Vagina (tissue), 2 donors: ENCODE results near the gene C1GALT1C1L.

Experiments used
- POLR2A ChIP-seq, 2 donors: fragments of 450-650 bp; IDR thresholded peaks; one replicate each; pipeline ENCODE4 v1.6.1; 2017; ENCODE audit warnings: antibody characterized with exemption in 2 of 2, mild to moderate bottlenecking in 2 of 2, moderate library complexity in 2 of 2
- POLR2AphosphoS5 ChIP-seq, 2 donors: sonication (generic); formaldehyde crosslinking; IDR thresholded peaks; one replicate each; pipeline ENCODE4 v1.9.0; 2017; ENCODE audit warnings: antibody characterized with exemption in 2 of 2, mild to moderate bottlenecking in 2 of 2, low read depth in 1 of 2; ENCODE audit not compliant: insufficient read depth in 1 of 2
- TF ChIP-seq, protein P1 (sequence below), 3 experiments: fragments of 450-650 bp in 2 of 3; fragments of 200-600 bp in 1 of 3; sonication (generic) in 1 of 3; IDR thresholded peaks; one replicate each; pipeline ENCODE4 v1.5.1; 2017 to 2019; ENCODE audit warnings: antibody characterized with exemption in 3 of 3, mild to moderate bottlenecking in 2 of 3, moderate library complexity in 2 of 3

DNA sequence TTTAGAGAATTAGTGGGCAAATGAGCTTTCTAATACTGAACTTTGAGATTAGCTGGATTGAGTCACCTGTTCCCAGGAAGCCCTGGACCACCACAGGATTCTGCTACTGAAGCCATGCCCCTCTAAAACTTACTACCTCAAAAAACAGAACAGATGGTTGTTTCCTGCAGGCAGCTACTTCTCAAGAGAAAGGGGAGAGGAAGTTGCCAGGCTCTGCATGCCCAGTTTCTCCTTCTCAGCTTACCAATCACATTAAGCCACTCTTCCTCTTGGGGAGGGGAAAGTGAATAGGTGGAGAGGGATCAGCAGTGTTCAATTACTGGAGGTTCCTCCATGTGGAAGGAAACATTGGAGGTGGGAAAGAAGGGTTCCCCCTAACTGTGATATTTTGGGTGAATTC, 24.9 kb upstream of the C1GALT1C1L start:
- TF ChIP-seq, protein P1, sequence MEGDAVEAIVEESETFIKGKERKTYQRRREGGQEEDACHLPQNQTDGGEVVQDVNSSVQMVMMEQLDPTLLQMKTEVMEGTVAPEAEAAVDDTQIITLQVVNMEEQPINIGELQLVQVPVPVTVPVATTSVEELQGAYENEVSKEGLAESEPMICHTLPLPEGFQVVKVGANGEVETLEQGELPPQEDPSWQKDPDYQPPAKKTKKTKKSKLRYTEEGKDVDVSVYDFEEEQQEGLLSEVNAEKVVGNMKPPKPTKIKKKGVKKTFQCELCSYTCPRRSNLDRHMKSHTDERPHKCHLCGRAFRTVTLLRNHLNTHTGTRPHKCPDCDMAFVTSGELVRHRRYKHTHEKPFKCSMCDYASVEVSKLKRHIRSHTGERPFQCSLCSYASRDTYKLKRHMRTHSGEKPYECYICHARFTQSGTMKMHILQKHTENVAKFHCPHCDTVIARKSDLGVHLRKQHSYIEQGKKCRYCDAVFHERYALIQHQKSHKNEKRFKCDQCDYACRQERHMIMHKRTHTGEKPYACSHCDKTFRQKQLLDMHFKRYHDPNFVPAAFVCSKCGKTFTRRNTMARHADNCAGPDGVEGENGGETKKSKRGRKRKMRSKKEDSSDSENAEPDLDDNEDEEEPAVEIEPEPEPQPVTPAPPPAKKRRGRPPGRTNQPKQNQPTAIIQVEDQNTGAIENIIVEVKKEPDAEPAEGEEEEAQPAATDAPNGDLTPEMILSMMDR (IDR thresholded peaks at IDR 0.05): no peak
- TF ChIP-seq POLR2AphosphoS5 (IDR thresholded peaks at IDR 0.05; ENCODE audit: insufficient read depth in 1 of 2, low read depth in 1 of 2) (no peak), POLR2A (IDR thresholded peaks at IDR 0.05) (no peak)
